Activated CD8-positive, alpha-beta memory T cell treated with anti-CD3 and anti-CD28 coated beads, Interleukin-2, amount 50 U/mL, for 24 hours (primary cell): ENCODE results near the gene F2RL1.
"Not testable (repeated sequence)": the region's sequence is repeated elsewhere in the genome, so short reads cannot be mapped to it uniquely, and the experiment has no call there.

Source experiments
- DNase-seq: peaks from one replicate; pipeline ENCODE4 v3.0.0-alpha.2; 2020; ENCODE audit errors: extremely low read depth

Gene F2RL1

DNA sequence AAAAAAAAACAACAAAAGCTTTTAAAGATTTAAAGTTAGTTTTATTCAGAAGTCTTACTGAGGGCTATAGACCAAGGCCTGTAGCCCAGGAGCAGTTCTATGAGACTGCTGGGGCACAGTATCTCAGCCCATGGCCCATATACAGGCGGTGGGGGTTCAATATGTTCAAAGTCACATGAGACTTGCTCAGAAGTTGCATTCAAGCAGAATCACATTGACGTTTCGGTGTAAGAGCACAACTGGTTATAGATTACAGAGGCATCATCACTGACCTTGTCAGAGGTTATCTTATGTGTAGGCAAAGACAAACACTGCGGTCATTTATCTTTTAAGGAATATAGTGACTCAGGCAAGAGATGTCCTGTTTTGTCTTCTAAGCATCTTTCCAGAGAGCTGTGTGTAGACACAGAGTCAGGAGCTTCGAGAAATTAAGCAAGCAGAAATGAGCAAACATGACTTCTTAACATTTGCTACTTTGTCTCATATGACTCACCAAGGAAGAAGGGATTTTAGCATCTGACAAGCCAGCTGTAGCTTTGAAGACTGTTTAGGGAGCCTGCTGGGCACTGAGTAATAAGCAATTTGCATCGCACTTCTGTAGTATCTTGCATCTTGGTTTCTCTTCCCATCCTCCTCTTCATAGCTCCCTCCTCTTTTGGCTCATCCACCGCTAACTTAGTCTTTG is 12.9 kb upstream of the F2RL1 start:
- DNase-seq, result no peak

DNA sequence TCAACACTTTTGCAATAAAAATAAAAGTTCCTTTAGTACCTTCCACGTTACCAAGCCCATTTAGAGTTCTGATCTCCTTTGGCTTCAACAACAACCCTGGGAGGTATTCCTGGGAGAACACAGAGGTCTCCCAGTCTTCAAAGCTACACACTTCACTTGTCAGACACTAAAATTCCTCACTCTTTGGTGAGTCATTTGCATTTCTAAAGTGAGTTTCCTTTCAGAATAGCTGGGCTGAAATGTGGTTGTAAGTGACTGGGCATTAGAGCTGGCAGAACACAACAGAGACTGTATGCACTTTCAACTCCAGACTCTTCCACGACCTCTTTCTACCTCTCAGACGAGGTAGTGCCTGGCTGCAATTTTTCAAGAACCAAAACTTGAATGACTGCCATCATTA is 11.5 kb upstream of the F2RL1 start:
- DNase-seq, result no peak

DNA sequence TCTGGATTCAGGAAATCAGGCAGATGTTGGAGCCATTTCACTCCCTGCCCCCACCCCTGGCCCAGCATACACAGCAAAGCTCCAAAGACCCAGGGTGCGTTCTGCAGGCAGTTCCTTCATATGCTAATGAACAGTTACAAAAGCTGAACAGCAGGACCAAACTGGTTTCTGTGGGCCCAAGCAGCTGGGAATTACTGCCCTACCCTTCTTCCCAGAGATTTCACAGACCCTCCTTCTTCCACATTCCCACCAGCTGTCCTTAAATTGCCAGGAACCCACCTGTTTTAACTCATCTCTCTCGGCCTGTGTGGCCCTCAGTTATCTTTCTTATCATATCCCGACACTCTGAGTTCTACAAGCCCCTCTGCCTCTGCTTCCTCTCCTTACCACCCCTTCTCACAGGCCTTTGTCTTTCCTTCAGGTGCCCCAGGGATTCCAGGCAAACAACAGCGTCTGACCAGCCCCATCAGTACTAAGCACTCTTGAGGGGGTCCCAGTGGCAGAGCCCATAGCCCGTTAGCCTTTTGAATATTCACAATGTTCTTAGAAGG is 10.6 kb upstream of the F2RL1 start:
- DNase-seq, result no peak

DNA sequence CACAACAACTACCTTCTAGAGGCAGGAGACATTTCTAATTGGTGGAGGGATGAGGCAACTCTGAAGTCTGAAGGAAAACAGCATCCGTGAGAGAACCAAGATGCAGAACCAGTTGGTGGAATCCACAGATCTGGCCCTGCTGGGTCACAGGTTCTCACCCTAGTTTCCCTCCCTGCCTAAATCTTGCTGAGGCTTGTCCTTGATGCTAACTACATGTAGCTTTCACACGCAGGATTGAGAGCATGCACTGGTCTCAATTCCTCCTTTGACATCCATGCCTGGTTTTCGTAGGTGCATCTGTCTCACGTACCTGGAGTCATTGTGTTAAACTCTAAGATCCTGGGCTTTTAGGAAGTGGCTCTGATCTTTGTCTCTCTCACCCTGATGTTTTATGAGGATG is 9.7 kb upstream of the F2RL1 start:
- no peak for DNase-seq

DNA sequence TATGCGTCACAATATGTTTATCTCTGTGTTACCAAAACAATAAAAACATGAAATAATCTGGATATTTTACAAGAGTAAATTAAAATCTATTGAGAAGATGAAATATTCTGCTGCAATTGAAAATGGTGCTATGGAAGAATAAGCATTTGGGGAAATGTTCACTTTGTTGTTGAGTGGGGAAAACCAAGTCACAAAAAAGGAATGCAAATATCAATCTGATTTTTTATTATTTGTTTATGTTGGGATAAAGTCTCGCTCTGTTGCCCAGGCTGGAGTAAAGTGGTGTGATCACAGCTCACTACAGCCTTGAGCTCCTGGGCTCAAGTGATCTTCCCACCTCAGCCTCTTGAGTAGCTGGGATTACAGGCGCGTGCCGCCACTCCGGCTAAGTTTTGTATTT is 8.6 kb upstream of the F2RL1 start:
- no peak for DNase-seq

DNA sequence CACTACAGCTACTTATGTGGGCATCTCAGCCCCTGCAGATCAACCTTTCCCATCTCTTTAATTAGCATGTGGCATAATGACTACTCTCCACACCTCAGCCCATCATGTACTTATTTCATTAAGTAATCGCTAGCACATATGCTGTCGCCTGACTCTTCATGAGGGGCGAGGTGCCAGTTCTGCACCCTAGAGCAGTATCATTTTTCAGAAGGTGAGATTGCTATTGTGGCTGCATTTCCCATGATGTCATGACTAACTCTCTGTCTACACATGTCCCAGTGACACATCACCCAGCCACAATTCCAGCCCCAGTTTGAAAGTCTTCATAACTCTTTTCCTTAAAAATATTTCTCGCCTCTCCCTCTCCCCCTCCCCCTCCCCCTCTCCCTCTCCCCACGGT is 7.6 kb upstream of the F2RL1 start:
- no peak for DNase-seq

DNA sequence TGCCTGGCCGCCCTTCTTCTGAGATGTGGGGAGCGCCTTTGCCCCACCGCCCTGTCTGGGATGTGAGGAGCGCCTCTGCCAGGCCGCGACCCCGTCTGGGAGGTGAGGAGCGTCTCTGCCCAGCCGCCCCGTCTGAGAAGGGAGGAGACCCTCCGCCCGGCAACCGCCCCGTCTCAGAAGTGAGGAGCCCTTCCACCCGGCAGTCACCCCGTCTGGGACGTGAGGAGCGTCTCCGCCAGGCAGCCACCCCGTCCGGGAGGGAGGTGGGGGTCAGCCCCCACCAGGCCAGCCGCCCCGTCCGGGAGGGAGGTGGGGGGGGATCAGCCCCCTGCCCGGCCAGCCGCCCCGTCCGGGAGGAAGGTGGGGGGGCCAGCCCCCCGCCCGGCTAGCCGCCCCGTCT is 6.6 kb upstream of the F2RL1 start:
- not testable (repeated sequence) for DNase-seq

DNA sequence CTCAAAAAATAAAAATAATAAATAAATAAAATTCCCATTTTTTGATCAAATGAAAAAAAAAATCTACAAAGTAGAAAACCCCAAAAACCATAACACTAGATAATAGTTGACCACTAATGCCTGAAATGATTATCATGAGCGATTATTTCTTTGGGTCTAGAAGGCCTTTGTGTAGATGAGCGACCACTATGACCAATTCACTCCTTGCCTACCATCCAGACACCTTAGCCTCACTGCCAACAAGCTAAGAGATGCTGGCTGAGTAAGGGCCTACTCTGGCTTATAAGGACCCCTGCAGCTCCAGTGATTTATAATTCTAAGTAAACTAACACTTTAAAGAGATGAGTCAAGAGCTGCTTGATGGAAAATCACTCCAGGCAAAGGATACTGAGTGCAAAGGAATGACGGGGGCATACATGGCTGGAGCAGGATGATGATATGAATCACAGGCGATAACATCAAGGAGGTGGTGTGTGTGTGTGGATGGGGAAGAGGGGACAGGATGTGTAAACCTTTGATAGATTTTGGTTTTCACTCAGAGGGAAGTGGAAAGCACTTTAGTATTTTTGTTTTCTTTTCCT is 4.8 kb upstream of the F2RL1 start:
- no peak for DNase-seq

DNA sequence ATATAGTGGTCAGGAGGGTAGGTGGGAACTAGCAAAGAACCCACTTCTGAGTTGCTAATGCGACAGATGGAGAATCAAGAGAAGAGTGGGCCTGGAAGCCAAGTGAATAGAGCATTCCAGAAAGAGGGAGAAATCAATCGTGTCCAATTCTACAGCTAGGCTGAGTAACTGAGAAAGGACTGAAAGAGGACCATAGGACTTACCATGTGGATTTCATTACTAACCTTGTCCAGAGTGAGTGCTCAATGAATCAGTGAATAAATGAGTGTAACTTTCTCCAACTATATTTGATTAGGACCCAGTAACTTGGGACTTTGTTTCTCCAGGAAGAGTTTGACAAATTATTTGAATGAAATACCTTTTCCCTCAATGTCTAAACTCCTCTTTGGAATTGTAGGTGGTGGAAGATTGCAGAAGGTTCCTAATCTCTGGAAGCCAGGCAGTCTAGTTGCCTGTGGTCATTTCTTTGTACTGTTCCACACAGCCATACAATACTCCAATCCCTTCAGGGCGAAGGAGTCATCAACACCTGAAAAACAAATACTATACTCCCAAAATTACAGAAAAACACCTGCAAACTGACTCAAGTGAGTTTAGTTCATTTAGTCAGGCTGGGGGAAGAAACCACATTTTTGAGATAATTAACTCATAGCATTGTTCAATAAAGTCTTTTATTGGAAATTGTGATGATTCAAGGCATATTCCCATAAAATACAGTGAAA is 2.6 kb upstream of the F2RL1 start:
- no peak for DNase-seq

DNA sequence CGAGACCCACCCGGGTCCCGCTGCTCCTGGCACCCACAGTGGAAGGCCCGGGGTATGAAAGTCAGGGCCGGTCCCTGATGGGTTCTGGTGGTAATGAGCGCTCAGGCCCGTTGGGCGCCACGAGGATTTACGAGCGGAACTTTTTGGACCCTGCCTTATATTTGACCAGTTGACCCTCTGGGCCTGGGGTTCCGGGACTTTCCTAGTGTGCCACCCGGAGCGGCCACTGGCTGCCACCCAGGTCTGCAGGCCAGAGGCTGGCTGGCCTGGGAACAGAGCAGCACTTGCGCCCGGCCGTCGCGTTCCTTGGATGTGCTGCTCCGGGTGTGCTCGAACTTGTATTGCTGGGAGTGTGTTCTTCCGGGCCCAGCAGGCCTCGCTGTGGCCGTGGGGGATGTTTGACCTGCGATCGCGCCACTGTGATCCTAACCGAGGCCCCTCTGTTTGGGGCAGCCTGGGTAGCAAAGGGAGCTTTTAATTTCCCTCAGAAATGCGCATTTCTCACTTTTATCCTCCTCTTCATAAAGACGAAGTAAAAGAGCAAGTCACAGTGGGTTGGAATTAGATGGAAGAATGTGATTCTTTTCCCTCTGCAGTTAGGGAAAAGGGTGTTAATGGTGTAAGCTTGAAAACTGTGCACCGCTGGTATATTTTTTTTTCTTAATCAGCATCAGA is 1.2 kb downstream of the F2RL1 start:
- no peak for DNase-seq

DNA sequence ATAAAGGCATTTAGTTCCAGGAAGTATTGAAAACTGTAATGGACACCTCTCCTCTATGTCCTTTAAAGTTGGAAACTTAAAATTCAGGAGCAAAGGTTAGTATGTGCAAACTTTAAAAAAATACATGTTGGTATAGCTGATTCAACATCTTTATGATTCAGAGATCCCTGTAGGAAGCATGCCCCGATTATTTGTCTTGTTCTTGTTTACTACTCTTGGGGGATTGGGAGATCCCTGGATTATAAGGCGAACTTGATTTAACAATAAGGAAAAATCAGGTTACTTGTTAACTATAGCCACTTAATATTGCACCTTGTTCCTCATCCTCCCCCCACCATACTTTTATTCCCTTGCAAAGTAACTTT is 1.7 kb downstream of the F2RL1 start:
- no peak for DNase-seq

DNA sequence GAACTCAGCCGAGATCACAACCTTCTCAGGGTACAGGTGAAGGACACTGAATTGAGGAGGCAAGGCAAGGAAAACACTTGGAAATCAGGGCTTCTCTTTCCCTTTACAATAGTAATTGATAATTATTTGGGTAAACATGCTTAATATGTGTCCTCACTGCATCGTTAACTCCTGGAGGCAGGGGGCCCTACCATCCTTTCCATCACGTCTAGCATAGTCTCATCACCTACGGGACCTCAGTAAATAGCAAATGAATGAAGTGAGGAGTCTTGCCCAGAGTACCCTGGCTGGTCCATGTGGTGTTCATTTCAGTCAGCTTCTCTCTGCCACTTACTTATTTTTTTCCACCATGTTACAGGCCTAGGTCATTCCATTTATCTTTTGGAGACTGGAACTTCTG is 2.3 kb downstream of the F2RL1 start:
- no peak for DNase-seq

DNA sequence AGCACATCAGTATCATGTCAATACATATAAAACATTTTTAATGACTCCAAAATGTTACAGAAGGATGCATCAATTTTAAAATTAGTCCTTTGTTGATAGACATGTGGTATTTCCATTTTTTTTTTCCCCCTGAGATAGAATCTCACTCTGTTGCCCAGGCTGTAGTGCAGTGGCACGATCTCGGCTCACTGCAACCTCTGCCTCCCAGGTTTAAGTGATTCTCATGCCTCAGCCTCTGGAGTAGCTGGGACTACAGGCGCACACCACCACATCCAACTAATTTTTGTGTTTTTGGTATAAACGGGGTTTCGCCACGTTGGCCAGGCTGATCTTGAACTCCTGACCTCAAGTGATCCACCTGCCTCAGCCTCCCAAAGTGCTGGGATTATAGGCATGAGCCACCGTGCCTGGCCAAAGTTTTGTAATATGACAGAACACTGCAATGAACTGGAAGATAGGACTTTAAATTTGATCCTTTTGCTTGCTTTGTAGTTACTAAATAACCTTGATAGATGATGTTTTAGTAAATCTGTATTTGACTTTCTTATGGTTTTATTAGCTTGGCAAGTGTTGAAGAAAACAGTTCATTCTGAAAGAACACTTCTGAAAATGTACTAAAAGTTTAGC is 3.4 kb downstream of the F2RL1 start:
- not testable (repeated sequence) for DNase-seq

DNA sequence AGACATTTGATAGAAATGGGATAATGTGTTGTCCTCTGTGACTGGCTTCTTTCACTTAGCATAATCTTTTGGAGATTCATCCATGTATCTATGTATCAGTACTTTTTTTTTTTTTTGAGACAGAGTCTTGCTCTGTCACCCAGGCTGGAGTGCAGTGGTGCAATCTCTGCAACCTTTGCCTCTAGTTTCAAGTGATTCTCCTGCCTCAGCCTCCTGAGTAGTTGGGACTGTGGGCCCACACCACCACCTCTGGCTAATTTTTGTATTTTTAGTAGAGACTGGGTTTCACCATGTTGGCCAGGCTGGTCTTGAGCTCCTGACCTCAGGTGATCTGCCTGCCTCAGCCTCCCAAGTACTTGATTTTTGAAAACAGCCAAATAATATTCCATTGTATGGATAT is 7.6 kb downstream of the F2RL1 start:
- DNase-seq, result not testable (repeated sequence)

DNA sequence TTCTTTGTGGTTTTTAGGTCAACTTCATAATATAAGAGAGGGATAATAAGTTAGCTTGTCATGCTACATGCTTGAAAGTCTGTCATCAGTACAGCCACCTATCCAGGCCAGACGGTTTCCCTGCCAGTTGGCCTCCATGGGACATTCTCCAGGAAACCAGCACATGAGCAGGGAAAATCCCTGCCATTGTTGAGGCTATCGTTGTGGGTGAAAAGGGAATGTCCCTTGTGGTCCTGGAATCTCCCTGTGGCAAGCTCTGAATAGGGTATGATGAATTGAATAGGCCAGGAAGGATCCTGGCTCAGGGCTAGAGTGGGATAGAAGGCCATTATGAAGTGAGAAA is 12.3 kb downstream of the F2RL1 start:
- no peak for DNase-seq

DNA sequence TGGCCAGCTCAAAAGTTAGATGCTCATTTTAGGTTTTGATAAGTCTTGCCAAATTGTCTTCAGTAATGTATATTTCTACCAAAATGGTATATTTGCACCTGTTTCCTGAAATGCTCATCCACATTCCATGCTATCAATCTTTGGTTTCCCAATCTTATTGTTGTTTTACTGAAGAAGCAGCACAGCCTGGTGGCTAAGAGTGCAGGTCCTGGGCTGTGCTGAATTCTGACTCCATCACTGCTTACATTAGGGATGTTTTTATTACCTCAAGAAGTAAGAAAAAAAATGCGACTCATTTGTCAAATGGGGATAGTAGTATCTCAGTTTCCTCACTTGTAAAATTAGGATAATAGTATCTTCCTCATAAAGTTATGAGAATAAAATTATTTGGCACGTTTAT is 17.4 kb downstream of the F2RL1 start:
- DNase-seq, result no peak

DNA sequence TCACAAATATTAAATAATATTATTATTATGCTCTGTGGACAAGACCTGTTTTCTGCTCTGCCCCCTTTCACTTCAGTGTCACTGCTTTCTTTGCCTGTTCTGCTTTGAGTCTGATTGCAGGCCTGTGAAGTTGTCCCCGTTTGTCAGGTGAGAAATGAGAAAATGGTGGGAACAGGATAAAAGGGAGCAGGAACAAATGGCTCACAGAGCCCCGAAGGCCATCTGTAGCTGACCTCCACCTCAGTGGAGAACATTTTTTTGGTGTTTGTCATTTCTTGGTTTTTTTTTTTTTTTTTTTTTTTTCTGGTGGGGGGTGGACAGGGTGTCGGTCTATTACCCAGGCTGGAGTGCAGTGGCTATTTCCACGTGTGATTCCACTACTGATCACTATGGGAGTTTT is 17.8 kb downstream of the F2RL1 start:
- DNase-seq, result no peak

DNA sequence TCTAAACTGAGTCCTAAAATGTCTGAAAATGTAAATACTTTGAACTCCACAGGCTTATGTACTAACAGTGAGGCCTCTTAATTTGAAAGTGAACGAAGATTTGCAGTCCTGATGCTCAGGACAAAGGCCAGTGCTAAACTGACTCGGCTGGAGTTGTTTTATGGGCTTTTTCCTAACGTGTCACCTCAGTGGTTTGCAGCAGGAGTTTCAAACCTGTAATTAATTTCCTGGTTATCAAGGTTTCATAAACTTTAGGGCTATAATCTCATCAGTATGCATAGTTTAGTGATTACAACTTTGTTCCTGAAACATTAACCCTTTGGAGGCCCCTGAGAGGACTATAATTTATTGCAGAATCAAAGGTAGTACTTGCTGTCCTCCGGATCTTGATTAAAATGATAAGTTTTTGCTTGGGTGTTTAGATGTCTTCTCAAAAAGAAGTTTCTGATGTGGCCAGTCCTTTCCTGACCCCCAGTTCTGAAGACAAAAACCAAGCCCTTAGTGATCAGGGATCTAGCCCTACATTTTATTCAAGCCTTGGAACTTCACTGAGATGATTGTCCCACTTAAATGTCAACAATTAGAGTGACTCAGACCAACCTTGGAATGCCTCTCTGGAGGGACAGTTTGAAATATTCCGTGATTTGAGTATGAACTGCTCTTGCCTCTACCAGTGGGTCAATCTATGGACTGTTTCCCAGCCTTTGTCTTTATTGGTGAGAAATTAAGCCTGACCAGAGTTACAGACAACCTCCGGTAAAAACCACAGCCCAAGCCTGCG is 19.8 kb downstream of the F2RL1 start:
- no peak for DNase-seq

DNA sequence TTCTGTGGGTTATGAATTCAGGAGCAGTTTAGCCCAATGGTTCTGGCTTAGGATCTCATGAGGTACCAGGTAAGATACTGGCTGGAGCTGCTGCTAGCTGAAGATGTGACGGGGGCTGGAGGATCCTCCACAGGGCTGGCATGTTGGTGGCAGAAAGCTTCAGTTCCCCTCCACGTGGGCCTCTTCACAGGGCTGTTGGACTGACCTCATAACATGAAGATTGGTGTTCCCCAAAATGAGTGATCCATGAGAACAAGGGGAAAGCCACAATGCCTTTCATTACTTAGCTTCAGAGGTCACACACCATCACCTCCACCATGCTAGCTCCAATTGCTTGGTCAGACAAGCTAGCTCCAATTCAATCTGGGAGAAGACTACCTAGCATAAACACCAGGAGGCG is 22.5 kb downstream of the F2RL1 start:
- no peak for DNase-seq

DNA sequence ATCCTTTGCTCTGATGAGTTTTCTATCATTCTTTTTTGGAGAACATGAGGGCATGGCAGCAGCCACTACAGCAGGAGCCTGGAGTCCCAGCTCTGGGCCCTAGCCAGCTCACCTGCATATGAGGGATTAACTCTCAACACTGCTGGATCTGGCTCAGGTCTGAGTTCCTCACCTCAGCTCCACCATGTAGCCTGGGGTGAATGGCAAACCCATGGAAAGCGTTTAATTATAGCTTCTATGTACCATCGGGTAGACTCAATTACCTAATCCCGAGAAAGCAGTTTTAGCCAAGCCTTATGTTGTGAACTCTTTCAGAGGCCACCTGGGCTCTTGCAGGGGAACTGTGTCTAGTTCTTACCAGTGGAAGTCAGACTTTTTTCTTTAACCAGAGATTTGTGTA is 27.1 kb downstream of the F2RL1 start:
- no peak for DNase-seq
